ENCODE results near the gene SETDB2.

DNA sequence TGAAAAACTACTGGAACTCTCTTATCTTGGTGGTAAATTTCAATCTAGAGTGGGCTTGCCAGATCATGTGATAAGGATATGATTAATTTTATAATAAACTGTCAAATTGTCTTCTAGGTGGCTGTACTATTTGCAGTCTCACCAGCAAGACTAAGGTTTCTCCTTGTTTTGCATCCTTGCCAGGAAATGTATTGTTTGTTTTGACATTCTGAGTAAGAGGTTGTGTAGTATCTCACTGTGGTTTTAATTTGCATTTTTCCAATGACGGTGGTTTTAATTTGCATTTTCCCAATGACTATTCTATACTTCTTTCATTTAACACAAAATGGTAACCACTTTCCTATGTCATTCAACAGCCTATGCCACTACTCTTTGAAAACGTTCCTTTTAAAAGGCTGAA, 2.2 kb upstream of the SETDB2 start:
- TF ChIP-seq MXI1 (IDR thresholded peaks at IDR 0.05; ENCODE audit: low read depth, low read length) (no peak), EP300 (IDR thresholded peaks at IDR 0.05; ENCODE audit: borderline replicate concordance in 1 of 2, control insufficient read depth in 1 of 2, low read depth in 2 of 2, low read length in 2 of 2) (no peak), GABPA (IDR thresholded peaks at IDR 0.05; ENCODE audit: low read depth) (no peak), RB1 (IDR thresholded peaks at IDR 0.05; ENCODE audit: borderline replicate concordance) (no peak), RFX5 (IDR thresholded peaks at IDR 0.05; ENCODE audit: low read depth, low read length) (no peak)
- TF ChIP-seq, protein P1, sequence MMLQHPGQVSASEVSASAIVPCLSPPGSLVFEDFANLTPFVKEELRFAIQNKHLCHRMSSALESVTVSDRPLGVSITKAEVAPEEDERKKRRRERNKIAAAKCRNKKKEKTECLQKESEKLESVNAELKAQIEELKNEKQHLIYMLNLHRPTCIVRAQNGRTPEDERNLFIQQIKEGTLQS (IDR thresholded peaks at IDR 0.05; ENCODE audit: borderline replicate concordance, extremely low read depth, low read depth, low read length) = no peak
- TF ChIP-seq, protein P2, sequence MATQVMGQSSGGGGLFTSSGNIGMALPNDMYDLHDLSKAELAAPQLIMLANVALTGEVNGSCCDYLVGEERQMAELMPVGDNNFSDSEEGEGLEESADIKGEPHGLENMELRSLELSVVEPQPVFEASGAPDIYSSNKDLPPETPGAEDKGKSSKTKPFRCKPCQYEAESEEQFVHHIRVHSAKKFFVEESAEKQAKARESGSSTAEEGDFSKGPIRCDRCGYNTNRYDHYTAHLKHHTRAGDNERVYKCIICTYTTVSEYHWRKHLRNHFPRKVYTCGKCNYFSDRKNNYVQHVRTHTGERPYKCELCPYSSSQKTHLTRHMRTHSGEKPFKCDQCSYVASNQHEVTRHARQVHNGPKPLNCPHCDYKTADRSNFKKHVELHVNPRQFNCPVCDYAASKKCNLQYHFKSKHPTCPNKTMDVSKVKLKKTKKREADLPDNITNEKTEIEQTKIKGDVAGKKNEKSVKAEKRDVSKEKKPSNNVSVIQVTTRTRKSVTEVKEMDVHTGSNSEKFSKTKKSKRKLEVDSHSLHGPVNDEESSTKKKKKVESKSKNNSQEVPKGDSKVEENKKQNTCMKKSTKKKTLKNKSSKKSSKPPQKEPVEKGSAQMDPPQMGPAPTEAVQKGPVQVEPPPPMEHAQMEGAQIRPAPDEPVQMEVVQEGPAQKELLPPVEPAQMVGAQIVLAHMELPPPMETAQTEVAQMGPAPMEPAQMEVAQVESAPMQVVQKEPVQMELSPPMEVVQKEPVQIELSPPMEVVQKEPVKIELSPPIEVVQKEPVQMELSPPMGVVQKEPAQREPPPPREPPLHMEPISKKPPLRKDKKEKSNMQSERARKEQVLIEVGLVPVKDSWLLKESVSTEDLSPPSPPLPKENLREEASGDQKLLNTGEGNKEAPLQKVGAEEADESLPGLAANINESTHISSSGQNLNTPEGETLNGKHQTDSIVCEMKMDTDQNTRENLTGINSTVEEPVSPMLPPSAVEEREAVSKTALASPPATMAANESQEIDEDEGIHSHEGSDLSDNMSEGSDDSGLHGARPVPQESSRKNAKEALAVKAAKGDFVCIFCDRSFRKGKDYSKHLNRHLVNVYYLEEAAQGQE (IDR thresholded peaks at IDR 0.05; ENCODE audit: low read depth, low read length) = no peak

Data from GM12878 (cell line).